Neural cell (in vitro differentiated cells): Measurements from ENCODE around the gene EGLN2. TPM values are rescaled to one million over a fixed set of nuclear protein-coding genes. Genes with fewer than 3 reads are reported as not detected.
"Not testable (repeated sequence)": the region's sequence is repeated elsewhere in the genome, so short reads cannot be mapped to it uniquely, and the experiment has no call there.

Source experiments
- H2AFZ ChIP-seq: fragments of 200-600, 300-800 bp; sonication (generic), shearing (Covaris generic); 2 replicates; pipeline ENCODE4 v1.6.0; 2014; ENCODE audit warnings: low read depth, mild to moderate bottlenecking, antibody characterized with exemption, low read length, moderate library complexity
- H3F3A ChIP-seq: fragments of 200-600 bp; shearing (Covaris generic); 2 replicates; pipeline ENCODE4 v1.6.1; 2016; ENCODE audit warnings: mild to moderate bottlenecking, moderate library complexity, mixed read lengths, antibody characterized with exemption, low read length; ENCODE audit not compliant: insufficient read depth, poor library complexity, severe bottlenecking
- H3K27ac ChIP-seq: fragments of 200-600, 300-800 bp; sonication (generic), shearing (Covaris generic); 2 replicates; pipeline ENCODE4 v1.5.1; 2014; ENCODE audit warnings: mild to moderate bottlenecking, low read length, moderate library complexity
- H3K27me3 ChIP-seq: fragments of 300-800, 200-600 bp; sonication (generic), shearing (Covaris generic); 2 replicates; pipeline ENCODE4 v1.6.0; 2014; ENCODE audit warnings: mild to moderate bottlenecking, low read depth, low read length, moderate library complexity; ENCODE audit not compliant: insufficient read depth
- H3K36me3 ChIP-seq: fragments of 300-800, 200-600 bp; sonication (generic), shearing (Covaris generic); 2 replicates; pipeline ENCODE4 v1.5.1; 2014; ENCODE audit warnings: mild to moderate bottlenecking, antibody characterized with exemption, low read length, moderate library complexity; ENCODE audit not compliant: insufficient read depth
- H3K4me2 ChIP-seq: fragments of 300-800, 200-600 bp; sonication (generic), shearing (Covaris generic); 2 replicates; pipeline ENCODE4 v1.6.0; 2014; ENCODE audit warnings: mild to moderate bottlenecking, low read length
- H3K4me3 ChIP-seq: fragments of 300-800, 200-600 bp; sonication (generic), shearing (Covaris generic); 2 replicates; pipeline ENCODE4 v1.5.1; 2014; ENCODE audit warnings: mild to moderate bottlenecking, low read length, moderate library complexity
- H3K79me2 ChIP-seq: fragments of 200-600 bp; shearing (Covaris generic); replicated peaks from 2 replicates; pipeline ENCODE4 v1.6.0; 2014; ENCODE audit warnings: mild to moderate bottlenecking, low read length, moderate library complexity; ENCODE audit not compliant: insufficient read depth
- H3K9ac ChIP-seq: fragments of 300-800, 200-600 bp; sonication (generic), shearing (Covaris generic); 2 replicates; pipeline ENCODE4 v1.6.1; 2016; ENCODE audit warnings: mild to moderate bottlenecking, low read length, mixed read lengths
- H3K9me2 ChIP-seq: fragments of 200-600 bp; shearing (Covaris generic); 2 replicates; pipeline ENCODE4 v1.6.1; 2016; ENCODE audit warnings: mild to moderate bottlenecking, low read length, mixed read lengths; ENCODE audit not compliant: insufficient read depth
- H3K9me3 ChIP-seq: fragments of 200-600, 300-800 bp; sonication (generic), shearing (Covaris generic); 2 replicates; pipeline ENCODE4 v1.6.1; 2016; ENCODE audit warnings: mild to moderate bottlenecking, mixed run types, low read length, moderate library complexity, mixed read lengths
- H4K20me1 ChIP-seq: fragments of 200-600 bp; shearing (Covaris generic); 2 replicates; pipeline ENCODE4 v1.6.1; 2016; ENCODE audit warnings: mild to moderate bottlenecking, mixed run types; ENCODE audit not compliant: insufficient read depth
- EP300 ChIP-seq: fragments of 450-650 bp; conservative IDR thresholded peaks from 2 replicates; pipeline ENCODE4 v1.6.1; 2014; ENCODE audit warnings: antibody characterized with exemption, mild to moderate bottlenecking, moderate library complexity; ENCODE audit not compliant: poor library complexity, severe bottlenecking
- EZH2 ChIP-seq: fragments of 200-600, 300-800 bp; shearing (Covaris generic), sonication (generic); IDR thresholded peaks from 2 replicates; pipeline ENCODE4 v1.6.1; 2014; ENCODE audit warnings: antibody characterized with exemption, low read length, borderline replicate concordance, mild to moderate bottlenecking; ENCODE audit not compliant: insufficient read depth, poor library complexity, severe bottlenecking
- MXI1 ChIP-seq: fragments of 450-650 bp; conservative IDR thresholded peaks from 2 replicates; pipeline ENCODE4 v1.6.1; 2014; ENCODE audit warnings: antibody characterized with exemption, mild to moderate bottlenecking; ENCODE audit not compliant: poor library complexity, severe bottlenecking
- POLR2AphosphoS5 ChIP-seq: IDR thresholded peaks from 2 replicates; pipeline ENCODE4 v1.6.1; 2012
- RAD21 ChIP-seq: fragments of 450-650 bp; conservative IDR thresholded peaks from 2 replicates; pipeline ENCODE4 v1.6.1; 2014; ENCODE audit warnings: antibody characterized with exemption, mild to moderate bottlenecking, moderate library complexity
- SMC3 ChIP-seq: fragments of 450-650 bp; conservative IDR thresholded peaks from 2 replicates; pipeline ENCODE4 v1.6.1; 2014; ENCODE audit warnings: antibody characterized with exemption, mild to moderate bottlenecking, moderate library complexity; ENCODE audit not compliant: poor library complexity
- TAF1 ChIP-seq: IDR thresholded peaks from 2 replicates; pipeline ENCODE4 v1.6.1; 2012; ENCODE audit warnings: low read depth
- polyA plus RNA-seq: library from polyadenylated mRNA; depleted of rRNA; stranded (reverse); fragments of >200 nt; gene quantifications from 2 replicates; pipeline ENCODE4 v1.2.3, GENCODE V29; 2014
- TF ChIP-seq, protein P1 (sequence below): fragments of 450-650 bp; IDR thresholded peaks from 2 replicates; pipeline ENCODE4 v1.5.1; 2014; ENCODE audit warnings: antibody characterized with exemption, mild to moderate bottlenecking, moderate library complexity; ENCODE audit not compliant: poor library complexity, severe bottlenecking
- TF ChIP-seq, protein P2 (sequence below): IDR thresholded peaks from 2 replicates; pipeline ENCODE4 v1.6.1; 2012; ENCODE audit warnings: borderline replicate concordance

Gene EGLN2
- polyA plus RNA-seq, 1 donor from 2014 or later = 112 TPM

- Histone ChIP-seq H3K27me3 (no peaks in the 10 kb centered on the region), H3K4me3 (peak overlapping the region; percentile 60), H3K27ac (no peak overlapping the region), H3K9me3 (no peaks in the 10 kb centered on the region), H3F3A (no peaks in the 10 kb centered on the region), H3K36me3 (no peaks in the 10 kb centered on the region), H4K20me1 (no peaks in the 10 kb centered on the region), H2AFZ (no peak overlapping the region), H3K4me2 (no peak overlapping the region), H3K79me2 (peaks cover 9% of the 10 kb centered on the region), H3K9ac (peak overlapping the region; percentile 46), H3K9me2 (no peaks in the 10 kb centered on the region)
- TF ChIP-seq SMC3 (no peak), EP300 (no peak), RAD21 (no peak), TAF1 (no peak), POLR2AphosphoS5 (no peak), MXI1 (no peak), EZH2 (no peak)
- TF ChIP-seq, protein P1, sequence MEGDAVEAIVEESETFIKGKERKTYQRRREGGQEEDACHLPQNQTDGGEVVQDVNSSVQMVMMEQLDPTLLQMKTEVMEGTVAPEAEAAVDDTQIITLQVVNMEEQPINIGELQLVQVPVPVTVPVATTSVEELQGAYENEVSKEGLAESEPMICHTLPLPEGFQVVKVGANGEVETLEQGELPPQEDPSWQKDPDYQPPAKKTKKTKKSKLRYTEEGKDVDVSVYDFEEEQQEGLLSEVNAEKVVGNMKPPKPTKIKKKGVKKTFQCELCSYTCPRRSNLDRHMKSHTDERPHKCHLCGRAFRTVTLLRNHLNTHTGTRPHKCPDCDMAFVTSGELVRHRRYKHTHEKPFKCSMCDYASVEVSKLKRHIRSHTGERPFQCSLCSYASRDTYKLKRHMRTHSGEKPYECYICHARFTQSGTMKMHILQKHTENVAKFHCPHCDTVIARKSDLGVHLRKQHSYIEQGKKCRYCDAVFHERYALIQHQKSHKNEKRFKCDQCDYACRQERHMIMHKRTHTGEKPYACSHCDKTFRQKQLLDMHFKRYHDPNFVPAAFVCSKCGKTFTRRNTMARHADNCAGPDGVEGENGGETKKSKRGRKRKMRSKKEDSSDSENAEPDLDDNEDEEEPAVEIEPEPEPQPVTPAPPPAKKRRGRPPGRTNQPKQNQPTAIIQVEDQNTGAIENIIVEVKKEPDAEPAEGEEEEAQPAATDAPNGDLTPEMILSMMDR = no peak
- TF ChIP-seq, protein P2, sequence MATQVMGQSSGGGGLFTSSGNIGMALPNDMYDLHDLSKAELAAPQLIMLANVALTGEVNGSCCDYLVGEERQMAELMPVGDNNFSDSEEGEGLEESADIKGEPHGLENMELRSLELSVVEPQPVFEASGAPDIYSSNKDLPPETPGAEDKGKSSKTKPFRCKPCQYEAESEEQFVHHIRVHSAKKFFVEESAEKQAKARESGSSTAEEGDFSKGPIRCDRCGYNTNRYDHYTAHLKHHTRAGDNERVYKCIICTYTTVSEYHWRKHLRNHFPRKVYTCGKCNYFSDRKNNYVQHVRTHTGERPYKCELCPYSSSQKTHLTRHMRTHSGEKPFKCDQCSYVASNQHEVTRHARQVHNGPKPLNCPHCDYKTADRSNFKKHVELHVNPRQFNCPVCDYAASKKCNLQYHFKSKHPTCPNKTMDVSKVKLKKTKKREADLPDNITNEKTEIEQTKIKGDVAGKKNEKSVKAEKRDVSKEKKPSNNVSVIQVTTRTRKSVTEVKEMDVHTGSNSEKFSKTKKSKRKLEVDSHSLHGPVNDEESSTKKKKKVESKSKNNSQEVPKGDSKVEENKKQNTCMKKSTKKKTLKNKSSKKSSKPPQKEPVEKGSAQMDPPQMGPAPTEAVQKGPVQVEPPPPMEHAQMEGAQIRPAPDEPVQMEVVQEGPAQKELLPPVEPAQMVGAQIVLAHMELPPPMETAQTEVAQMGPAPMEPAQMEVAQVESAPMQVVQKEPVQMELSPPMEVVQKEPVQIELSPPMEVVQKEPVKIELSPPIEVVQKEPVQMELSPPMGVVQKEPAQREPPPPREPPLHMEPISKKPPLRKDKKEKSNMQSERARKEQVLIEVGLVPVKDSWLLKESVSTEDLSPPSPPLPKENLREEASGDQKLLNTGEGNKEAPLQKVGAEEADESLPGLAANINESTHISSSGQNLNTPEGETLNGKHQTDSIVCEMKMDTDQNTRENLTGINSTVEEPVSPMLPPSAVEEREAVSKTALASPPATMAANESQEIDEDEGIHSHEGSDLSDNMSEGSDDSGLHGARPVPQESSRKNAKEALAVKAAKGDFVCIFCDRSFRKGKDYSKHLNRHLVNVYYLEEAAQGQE = no peak
Observed at GRCh38 chr19:40811478-40812341, 12.7 kb downstream of the EGLN2 start.

GRCh38 chr19:40812571-40812970 lies 13.6 kb downstream of the EGLN2 start:
- not testable (repeated sequence) for H3K36me3 ChIP-seq, H3F3A ChIP-seq, H3K27me3 ChIP-seq, H3K9ac ChIP-seq, H2AFZ ChIP-seq, H3K9me3 ChIP-seq, H3K4me3 ChIP-seq, H4K20me1 ChIP-seq, H3K79me2 ChIP-seq, H3K4me2 ChIP-seq, H3K9me2 ChIP-seq, H3K27ac ChIP-seq
